ENCODE data around the gene MED15. TPM values are rescaled to one million over a fixed set of nuclear protein-coding genes. Genes with fewer than 3 reads are reported as not detected.

MED15 gene
- total and polyA plus RNA-seq, 12 donors = 33.8 to 66.8 (median 40.9) TPM

GRCh38 chr22:20586403-20586745 lies 79.0 kb downstream of the MED15 start:
- Histone ChIP-seq H3K4me1 (no peaks in the 10 kb centered on the region), H3K36me3 (peaks cover 5 to 67% (median 33%) of the 10 kb centered on the region in 9 donors), H3K27me3 (no peaks in the 10 kb centered on the region), H3K9me3 (no peaks in the 10 kb centered on the region), H3K27ac (no peak overlapping the region), H3K4me3 (no peak overlapping the region)
- DNase-seq (no peak), ATAC-seq (no peak)
- WGBS, 2 donors = 94 to 95% methylated on average over 22 of the region's 22 CpGs
- intact Hi-C loops (cut with DNase I) = no loop called here
- TF ChIP-seq CTCF (IDR thresholded peaks at IDR 0.05) = no peak

GRCh38 chr22:20587206-20587958 lies 80.0 kb downstream of the MED15 start:
- Histone ChIP-seq H3K4me1 (no peaks in the 10 kb centered on the region), H3K9me3 (no peaks in the 10 kb centered on the region), H3K36me3 (peaks cover 5 to 57% (median 33%) of the 10 kb centered on the region in 9 donors), H3K4me3 (no peak overlapping the region), H3K27me3 (no peaks in the 10 kb centered on the region), H3K27ac (no peak overlapping the region)
- ATAC-seq (no peak), DNase-seq (no peak)
- intact Hi-C loops (cut with DNase I) = no loop called here
- TF ChIP-seq CTCF (IDR thresholded peaks at IDR 0.05) = no peak
- 88 to 89% methylated on average over 17 of the region's 17 CpGs for WGBS, 2 donors

GRCh38 chr22:20588092-20588842 lies 80.9 kb downstream of the MED15 start:
- ATAC-seq = no peak
- peaks cover 5 to 49% (median 26%) of the 10 kb centered on the region in 9 donors for H3K36me3 ChIP-seq

More at GRCh38 chr22:20588092-20588842, 80.9 kb downstream of the MED15 start:
- Histone ChIP-seq H3K9me3 (no peaks in the 10 kb centered on the region), H3K27ac (no peak overlapping the region), H3K27me3 (no peaks in the 10 kb centered on the region), H3K4me1 (no peaks in the 10 kb centered on the region), H3K4me3 (no peak overlapping the region)
- no peak for DNase-seq
- WGBS, 2 donors = 78 to 89% methylated on average over 7 of the region's 7 CpGs
- TF ChIP-seq CTCF (IDR thresholded peaks at IDR 0.05) = no peak
- intact Hi-C loops (cut with DNase I) = no loop called here
